ENCODE measurements around the gene EEF1E1. TPM values are rescaled to one million over a fixed set of nuclear protein-coding genes. Genes with fewer than 3 reads are reported as not detected.
"Not testable (repeated sequence)": the region's sequence is repeated elsewhere in the genome, so short reads cannot be mapped to it uniquely, and the experiment has no call there.

Gene EEF1E1
- total and polyA plus RNA-seq, 3 donors from 2014 or later = 53.5 to 93.3 (median 62.4) TPM

GRCh38 chr6:8043221-8043620, 59.1 kb downstream of the EEF1E1 start:
- H3K27me3 ChIP-seq = no peaks in the 10 kb centered on the region
- WGBS, 2 donors = 62 to 83% methylated on average over 3 of the region's 3 CpGs
- H3K4me1 ChIP-seq = no peaks in the 10 kb centered on the region
- no peak overlapping the region for H3K4me3 ChIP-seq
- H3K36me3 ChIP-seq (ENCODE audit: low read depth, missing control alignments) = no peaks in the 10 kb centered on the region
- TF ChIP-seq POLR2A (IDR thresholded peaks at IDR 0.05) (no peak), CTCF (IDR thresholded peaks at IDR 0.05) (no peak)
- H3K27ac ChIP-seq = no peak overlapping the region
- intact Hi-C loops (cut with DNase I; ENCODE audit: low total_unique reads) = no loop called here
- no peak for DNase-seq
- no peaks in the 10 kb centered on the region for H3K9me3 ChIP-seq

DNA sequence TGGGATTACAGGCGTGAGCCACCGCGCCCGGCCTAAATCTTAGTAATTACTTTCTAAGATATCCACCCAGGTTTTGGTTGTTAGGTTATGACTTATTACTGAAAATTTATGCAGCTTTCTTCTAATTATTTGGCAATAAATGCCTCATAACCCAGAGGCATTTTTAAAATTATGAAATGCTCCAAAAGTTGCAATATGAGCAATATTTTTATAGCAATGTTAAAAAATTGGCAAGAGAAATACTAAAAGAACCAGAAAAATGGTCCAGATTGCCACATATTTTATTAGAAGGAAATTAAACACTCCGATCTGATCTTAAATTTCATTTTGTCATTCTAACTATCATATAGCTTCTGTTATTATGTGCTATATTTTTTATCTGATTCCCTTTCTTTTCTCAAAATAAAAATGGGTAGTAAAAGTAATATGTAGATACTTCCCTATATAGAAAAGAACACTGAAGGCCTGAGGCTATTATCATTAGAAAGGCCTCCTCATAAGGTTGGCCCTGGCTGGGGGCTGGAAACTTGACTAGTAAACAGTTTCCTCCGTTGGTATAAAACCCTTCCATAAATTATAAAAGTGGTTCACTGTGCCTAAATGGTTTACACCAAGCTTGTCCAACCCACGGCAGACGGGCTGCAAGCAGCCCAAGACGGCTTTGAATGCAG, 60.3 kb downstream of the EEF1E1 start:
- Histone ChIP-seq H3K9me3 (no peaks in the 10 kb centered on the region), H3K36me3 (ENCODE audit: low read depth, missing control alignments) (no peaks in the 10 kb centered on the region), H3K4me3 (no peak overlapping the region), H3K27ac (no peak overlapping the region), H3K27me3 (no peaks in the 10 kb centered on the region), H3K4me1 (no peaks in the 10 kb centered on the region)
- 88 to 90% methylated on average over 9 of the region's 9 CpGs for WGBS, 2 donors
- TF ChIP-seq CTCF (IDR thresholded peaks at IDR 0.05) = no peak
- TF ChIP-seq POLR2A (IDR thresholded peaks at IDR 0.05) = no peak
- no peak for DNase-seq
- intact Hi-C loops (cut with DNase I; ENCODE audit: low total_unique reads) = no loop called here

GRCh38 chr6:8034107-8034506, 68.2 kb downstream of the EEF1E1 start:
- intact Hi-C loops (cut with DNase I; ENCODE audit: low total_unique reads); H3K4me3 ChIP-seq; H3K9me3 ChIP-seq; H3K27me3 ChIP-seq; H3K36me3 ChIP-seq (ENCODE audit: low read depth, missing control alignments); H3K27ac ChIP-seq; DNase-seq; H3K4me1 ChIP-seq: not testable (repeated sequence)
- WGBS, 2 donors = 96 to 98% methylated on average over 3 of the region's 3 CpGs

GRCh38 chr6:8030920-8031319, 71.4 kb downstream of the EEF1E1 start:
- no peaks in the 10 kb centered on the region for H3K27me3 ChIP-seq
- DNase-seq = no peak
- H3K36me3 ChIP-seq (ENCODE audit: low read depth, missing control alignments) = no peaks in the 10 kb centered on the region
- H3K4me3 ChIP-seq = no peak overlapping the region
- no peak overlapping the region for H3K27ac ChIP-seq
- no peaks in the 10 kb centered on the region for H3K4me1 ChIP-seq
- TF ChIP-seq CTCF (IDR thresholded peaks at IDR 0.05) (no peak), POLR2A (IDR thresholded peaks at IDR 0.05) (no peak)
- intact Hi-C loops (cut with DNase I; ENCODE audit: low total_unique reads) = no loop called here
- WGBS, 2 donors = 92% methylated on average over 5 of the region's 5 CpGs
- H3K9me3 ChIP-seq = no peaks in the 10 kb centered on the region

Other genes starting within 250 kb of the EEF1E1 start
- gene TXNDC5, start 191.8 kb downstream of the EEF1E1 start, total RNA-seq = 10 to 100 TPM; 56.5 to 98.7 TPM
- 67.0 TPM for gene TXNDC5, start 191.8 kb downstream of the EEF1E1 start, polyA plus RNA-seq (ENCODE audit: insufficient read depth, low read depth, low replicate concordance)
- 10 to 100 TPM; 10.9 to 12.1 TPM for gene BLOC1S5, start 38.2 kb downstream of the EEF1E1 start, total RNA-seq
- 8.4 TPM for gene BLOC1S5, start 38.2 kb downstream of the EEF1E1 start, polyA plus RNA-seq (ENCODE audit: insufficient read depth, low read depth, low replicate concordance)